Measurements from ENCODE around the gene ZNF507.

DNA sequence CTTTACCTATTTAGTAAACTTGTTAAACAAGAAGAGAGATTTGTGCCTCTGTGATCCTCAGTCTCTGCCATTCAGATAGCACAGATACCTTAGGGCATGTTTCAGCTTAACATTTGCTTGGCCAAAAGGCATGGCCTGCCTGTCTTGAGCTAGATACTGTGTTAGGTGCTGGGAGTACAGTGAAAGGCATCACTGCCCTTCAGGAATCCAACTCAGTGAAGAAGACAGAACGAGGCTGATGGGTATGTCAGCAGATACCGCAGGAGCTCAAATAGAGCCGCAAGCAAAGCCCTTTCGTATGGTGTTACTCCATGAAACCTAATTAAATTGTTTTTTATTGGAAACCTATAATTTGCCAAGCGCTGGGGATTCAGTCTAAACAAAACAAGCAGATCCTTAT is 12.9 kb downstream of the ZNF507 start:
- no peak for TF ChIP-seq FOXK2 (IDR thresholded peaks at IDR 0.05)
- no peak for TF ChIP-seq L3MBTL2 (conservative IDR thresholded peaks at IDR 0.05)
- no peak for TF ChIP-seq FOXA1 (IDR thresholded peaks at IDR 0.05)
- no peak for TF ChIP-seq BHLHE40 (IDR thresholded peaks at IDR 0.05; ENCODE audit: borderline replicate concordance)
- no peak for TF ChIP-seq FOXM1 (IDR thresholded peaks at IDR 0.05; ENCODE audit: borderline replicate concordance)
- TF ChIP-seq ELF4 (IDR thresholded peaks at IDR 0.05): no peak
- TF ChIP-seq HDGF (IDR thresholded peaks at IDR 0.05; ENCODE audit: borderline replicate concordance): no peak
- no peak for TF ChIP-seq SUZ12 (IDR thresholded peaks at IDR 0.05)
- TF ChIP-seq ZNF384 (IDR thresholded peaks at IDR 0.05): no peak
- no peak for TF ChIP-seq TARDBP (IDR thresholded peaks at IDR 0.05)
- no peak for TF ChIP-seq SP1 (IDR thresholded peaks at IDR 0.05)
- TF ChIP-seq NFRKB (IDR thresholded peaks at IDR 0.05): no peak
- TF ChIP-seq, protein P1, sequence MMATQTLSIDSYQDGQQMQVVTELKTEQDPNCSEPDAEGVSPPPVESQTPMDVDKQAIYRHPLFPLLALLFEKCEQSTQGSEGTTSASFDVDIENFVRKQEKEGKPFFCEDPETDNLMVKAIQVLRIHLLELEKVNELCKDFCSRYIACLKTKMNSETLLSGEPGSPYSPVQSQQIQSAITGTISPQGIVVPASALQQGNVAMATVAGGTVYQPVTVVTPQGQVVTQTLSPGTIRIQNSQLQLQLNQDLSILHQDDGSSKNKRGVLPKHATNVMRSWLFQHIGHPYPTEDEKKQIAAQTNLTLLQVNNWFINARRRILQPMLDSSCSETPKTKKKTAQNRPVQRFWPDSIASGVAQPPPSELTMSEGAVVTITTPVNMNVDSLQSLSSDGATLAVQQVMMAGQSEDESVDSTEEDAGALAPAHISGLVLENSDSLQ (IDR thresholded peaks at IDR 0.05): no peak
- TF ChIP-seq CTBP1 (IDR thresholded peaks at IDR 0.05; ENCODE audit: borderline replicate concordance): no peak

Data from HEK293T (cell line).